ENCODE results near the gene RNU6-9.
"Not testable (repeated sequence)": the region's sequence is repeated elsewhere in the genome, so short reads cannot be mapped to it uniquely, and the experiment has no call there.

Gene RNU6-9

GRCh38 chr19:845707-846521, 47.4 kb upstream of the RNU6-9 start (continued):
- TF ChIP-seq ZBTB8A (tag by site-specific recombination; IDR thresholded peaks at IDR 0.05) (no peak), KLF8 (tag by site-specific recombination; IDR thresholded peaks at IDR 0.05) (peak; percentile 34; the same call in 1 of the 2 replicates)

DNA sequence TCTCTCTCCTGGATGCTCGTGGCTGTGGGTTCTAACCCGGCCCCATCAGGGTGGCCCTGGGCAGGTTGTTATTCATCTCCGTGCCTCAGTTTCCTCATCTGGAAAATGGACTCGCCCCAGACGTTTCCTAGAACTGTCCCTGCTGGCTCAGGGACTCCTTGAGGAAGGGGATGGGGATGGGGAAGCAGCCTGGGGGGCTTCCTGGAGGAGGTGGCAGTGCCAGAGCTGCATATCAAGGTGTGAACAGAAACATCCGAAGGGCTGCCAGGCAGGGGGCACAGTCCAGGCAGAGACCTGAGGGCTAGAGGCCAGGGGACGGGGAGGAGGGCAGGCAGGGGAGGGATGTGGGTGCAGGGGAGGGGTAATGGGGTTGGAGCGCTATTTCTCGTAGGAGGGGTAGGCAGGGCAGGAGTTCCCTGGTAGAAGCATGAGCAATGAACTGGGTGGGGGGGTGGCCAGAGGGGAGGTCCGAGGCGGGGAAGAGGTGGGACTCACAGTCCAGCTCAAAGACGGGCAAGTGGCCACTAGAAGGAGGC, 44.8 kb upstream of the RNU6-9 start:
- POLR2A ChIA-PET, result interaction anchor here (0.6 kb wide), 1 partner anchor 75 kb away, joined by 3 read pairs; no protein-coding TSS in a partner anchor
- Histone ChIP-seq H3K4me3 (ENCODE audit: low read depth, low read length) (no peak overlapping the region), H3K4me1 (ENCODE audit: control insufficient read depth, insufficient read depth, low read length) (no peaks in the 10 kb centered on the region), H3K27ac (ENCODE audit: extremely low read depth, low read depth, low read length) (no peak overlapping the region), H3K9me3 (ENCODE audit: control insufficient read depth, insufficient read depth, low read depth, low read length) (no peaks in the 10 kb centered on the region), H3K36me3 (ENCODE audit: control insufficient read depth in 2 of 2, insufficient read depth in 1 of 2, low read length in 2 of 2) (no peaks in the 10 kb centered on the region)
- CTCF ChIA-PET, result interaction anchor here (0.5 kb wide), 1 partner anchor 10 kb away, joined by 3 read pairs; no protein-coding TSS in a partner anchor
- TF ChIP-seq SP7 (tag by site-specific recombination; IDR thresholded peaks at IDR 0.05) (no peak), ZNF777 (tag by site-specific recombination; IDR thresholded peaks at IDR 0.05; ENCODE audit: borderline replicate concordance) (no peak), KLF10 (tag by site-specific recombination; IDR thresholded peaks at IDR 0.05) (no peak), SETDB1 (IDR thresholded peaks at IDR 0.05; ENCODE audit: insufficient read length, low read length) (no peak), KLF8 (tag by site-specific recombination; IDR thresholded peaks at IDR 0.05) (no peak), ZNF654 (tag by site-specific recombination; IDR thresholded peaks at IDR 0.05; ENCODE audit: low read depth) (no peak), ZNF184 (tag by site-specific recombination; IDR thresholded peaks at IDR 0.05) (no peak), ZNF660 (tag by site-specific recombination; IDR thresholded peaks at IDR 0.05) (no peak), ZNF37A (tag by site-specific recombination; IDR thresholded peaks at IDR 0.05) (no peak), ZNF830 (tag by site-specific recombination; IDR thresholded peaks at IDR 0.05; ENCODE audit: low read depth) (no peak), ZFP69B (tag by site-specific recombination; IDR thresholded peaks at IDR 0.05) (no peak), ZXDB (tag by site-specific recombination; IDR thresholded peaks at IDR 0.05) (no peak), ZNF138 (tag by site-specific recombination; IDR thresholded peaks at IDR 0.05; ENCODE audit: borderline replicate concordance) (no peak)
- TF ChIP-seq, protein P1, sequence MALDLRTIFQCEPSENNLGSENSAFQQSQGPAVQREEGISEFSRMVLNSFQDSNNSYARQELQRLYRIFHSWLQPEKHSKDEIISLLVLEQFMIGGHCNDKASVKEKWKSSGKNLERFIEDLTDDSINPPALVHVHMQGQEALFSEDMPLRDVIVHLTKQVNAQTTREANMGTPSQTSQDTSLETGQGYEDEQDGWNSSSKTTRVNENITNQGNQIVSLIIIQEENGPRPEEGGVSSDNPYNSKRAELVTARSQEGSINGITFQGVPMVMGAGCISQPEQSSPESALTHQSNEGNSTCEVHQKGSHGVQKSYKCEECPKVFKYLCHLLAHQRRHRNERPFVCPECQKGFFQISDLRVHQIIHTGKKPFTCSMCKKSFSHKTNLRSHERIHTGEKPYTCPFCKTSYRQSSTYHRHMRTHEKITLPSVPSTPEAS (tag by site-specific recombination; IDR thresholded peaks at IDR 0.05), result no peak

GRCh38 chr19:849195-849594, 44.1 kb upstream of the RNU6-9 start:
- POLR2A ChIA-PET; H3K4me3 ChIP-seq (ENCODE audit: low read depth, low read length); H3K27ac ChIP-seq (ENCODE audit: extremely low read depth, low read depth, low read length); H3K36me3 ChIP-seq (ENCODE audit: control insufficient read depth in 2 of 2, insufficient read depth in 1 of 2, low read length in 2 of 2); H3K9me3 ChIP-seq (ENCODE audit: control insufficient read depth, insufficient read depth, low read depth, low read length); H3K4me1 ChIP-seq (ENCODE audit: control insufficient read depth, insufficient read depth, low read length); CTCF ChIA-PET: not testable (repeated sequence)
- TF ChIP-seq ZNF121 (tag by site-specific recombination; IDR thresholded peaks at IDR 0.05), result peak; percentile 95

DNA sequence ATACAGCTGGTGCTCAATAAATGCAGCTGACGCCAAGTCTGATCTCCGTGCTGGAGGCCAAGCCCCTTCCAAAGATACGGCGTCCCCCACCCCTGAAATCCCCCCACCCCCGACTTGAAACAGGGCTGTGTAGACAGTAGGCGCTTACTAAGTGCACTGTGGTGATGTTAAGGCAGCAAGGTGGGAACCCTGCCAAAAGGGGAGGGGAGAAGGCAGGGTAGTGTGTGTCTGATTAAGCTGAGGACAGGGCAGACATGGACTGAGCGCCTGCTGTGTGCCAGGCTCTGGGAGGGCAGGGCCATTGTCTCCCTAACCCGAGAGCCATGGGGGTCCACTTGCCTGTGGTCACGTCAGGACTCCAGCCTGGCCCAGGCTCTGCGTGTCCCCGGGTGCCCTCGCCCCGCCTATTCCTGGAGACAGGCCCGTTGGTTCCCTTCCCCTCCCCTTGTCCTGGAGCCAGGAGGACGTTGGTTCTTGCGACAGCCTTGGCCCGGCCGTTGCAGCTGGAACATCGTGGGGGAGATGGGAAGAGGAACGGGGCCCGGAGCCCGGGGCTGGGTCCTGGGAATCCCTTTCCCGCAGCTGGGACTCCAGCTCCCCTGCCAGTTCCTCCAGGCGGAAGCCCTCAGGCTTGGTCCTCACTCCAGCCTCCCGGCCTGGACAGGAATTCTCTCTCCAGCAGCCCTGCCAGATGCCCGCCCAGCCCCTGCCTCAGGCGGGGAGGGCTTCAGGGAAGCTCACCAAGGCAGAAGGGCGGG, 42.9 kb upstream of the RNU6-9 start:
- Histone ChIP-seq H3K4me3 (ENCODE audit: low read depth, low read length) (no peak overlapping the region), H3K27ac (ENCODE audit: extremely low read depth, low read depth, low read length) (no peak overlapping the region), H3K9me3 (ENCODE audit: control insufficient read depth, insufficient read depth, low read depth, low read length) (no peaks in the 10 kb centered on the region), H3K36me3 (ENCODE audit: control insufficient read depth in 2 of 2, insufficient read depth in 1 of 2, low read length in 2 of 2) (no peaks in the 10 kb centered on the region), H3K4me1 (ENCODE audit: control insufficient read depth, insufficient read depth, low read length) (no peaks in the 10 kb centered on the region)
- CTCF ChIA-PET, result interaction anchor here (0.6 kb wide), 1 partner anchor 133 kb away, joined by 4 read pairs; no protein-coding TSS in a partner anchor
- POLR2A ChIA-PET, result interaction anchor here (0.6 kb wide), 3 partner anchors 10 to 22 kb away, joined by 4 read pairs; no protein-coding TSS in a partner anchor
- no peak for TF ChIP-seq KLF10 (tag by site-specific recombination; IDR thresholded peaks at IDR 0.05)
- no peak for TF ChIP-seq ZNF548 (tag by site-specific recombination; IDR thresholded peaks at IDR 0.05)
- TF ChIP-seq ZNF341 (tag by site-specific recombination; IDR thresholded peaks at IDR 0.05; ENCODE audit: low read depth), result peak; percentile 18; the same call in 1 of the 2 replicates
- peak; percentile 68; the same call in 1 of the 2 replicates for TF ChIP-seq HIC1 (tag by site-specific recombination; IDR thresholded peaks at IDR 0.05)
- TF ChIP-seq ZNF544 (tag by site-specific recombination; IDR thresholded peaks at IDR 0.05), result no peak
- TF ChIP-seq, protein P2, sequence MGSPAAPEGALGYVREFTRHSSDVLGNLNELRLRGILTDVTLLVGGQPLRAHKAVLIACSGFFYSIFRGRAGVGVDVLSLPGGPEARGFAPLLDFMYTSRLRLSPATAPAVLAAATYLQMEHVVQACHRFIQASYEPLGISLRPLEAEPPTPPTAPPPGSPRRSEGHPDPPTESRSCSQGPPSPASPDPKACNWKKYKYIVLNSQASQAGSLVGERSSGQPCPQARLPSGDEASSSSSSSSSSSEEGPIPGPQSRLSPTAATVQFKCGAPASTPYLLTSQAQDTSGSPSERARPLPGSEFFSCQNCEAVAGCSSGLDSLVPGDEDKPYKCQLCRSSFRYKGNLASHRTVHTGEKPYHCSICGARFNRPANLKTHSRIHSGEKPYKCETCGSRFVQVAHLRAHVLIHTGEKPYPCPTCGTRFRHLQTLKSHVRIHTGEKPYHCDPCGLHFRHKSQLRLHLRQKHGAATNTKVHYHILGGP (tag by site-specific recombination; IDR thresholded peaks at IDR 0.05), result no peak
- TF ChIP-seq ZEB2 (tag by site-specific recombination; IDR thresholded peaks at IDR 0.05), result peak; percentile 40; the same call in 1 of the 2 replicates
